Astrocyte (in vitro differentiated cells and primary cell): ENCODE data around the gene CMTR1. TPM values are rescaled to one million over a fixed set of nuclear protein-coding genes. Genes with fewer than 3 reads are reported as not detected.

Source experiments
- DNase-seq: peaks from one replicate; pipeline ENCODE4 v3.0.0-alpha.2; 2010; ENCODE audit warnings: low read depth
- FAIRE-seq: peaks from 2 replicates; lab custom pipeline; 2011; peaks lifted over from hg19 to GRCh38; lab: Jason Lieb, UNC
- H2AFZ ChIP-seq: 2 replicates; pipeline ENCODE4 v1.6.0; 2012; ENCODE audit warnings: low read depth, low read length, inconsistent platforms
- H3K27ac ChIP-seq: 2 replicates; pipeline ENCODE4 v1.5.1; 2011; ENCODE audit warnings: low read depth, low read length, inconsistent platforms
- H3K27me3 ChIP-seq: 2 replicates; pipeline ENCODE4 v1.6.0; 2011; ENCODE audit warnings: low read length, inconsistent platforms; ENCODE audit not compliant: insufficient read depth
- H3K36me3 ChIP-seq: 2 replicates; pipeline ENCODE4 v1.5.1; 2011; ENCODE audit warnings: low read length, inconsistent platforms; ENCODE audit not compliant: insufficient read depth
- H3K4me1 ChIP-seq: 2 replicates; pipeline ENCODE4 v1.5.1; 2011; ENCODE audit warnings: low read length, inconsistent platforms; ENCODE audit not compliant: insufficient read depth
- H3K4me2 ChIP-seq: 2 replicates; pipeline ENCODE4 v1.6.0; 2012; ENCODE audit warnings: low read length, inconsistent platforms
- H3K4me3 ChIP-seq: 2 replicates; pipeline ENCODE4 v1.5.1; 2011; ENCODE audit warnings: low read depth, mild to moderate bottlenecking, low read length, inconsistent platforms; ENCODE audit not compliant: insufficient read depth
- H3K79me2 ChIP-seq: 2 replicates; pipeline ENCODE4 v1.6.0; 2012; ENCODE audit warnings: mild to moderate bottlenecking, low read length, inconsistent platforms; ENCODE audit not compliant: insufficient read depth
- H3K9ac ChIP-seq: 2 replicates; pipeline ENCODE4 v1.6.0; 2012; ENCODE audit warnings: mild to moderate bottlenecking, low read length, inconsistent platforms
- H3K9me3 ChIP-seq: 2 replicates; pipeline ENCODE4 v1.5.1; 2012; ENCODE audit warnings: low read depth, mild to moderate bottlenecking, low read length, inconsistent platforms; ENCODE audit not compliant: insufficient read depth
- H4K20me1 ChIP-seq: 2 replicates; pipeline ENCODE4 v1.6.0; 2012; ENCODE audit warnings: low read length, inconsistent platforms; ENCODE audit not compliant: insufficient read depth
- H3K27ac Mint-ChIP-seq: one replicate; pipeline ENCODE4 v1.8.0; 2021; ENCODE audit warnings: mild to moderate bottlenecking, mixed read lengths; ENCODE audit not compliant: unreplicated experiment
- H3K27me3 Mint-ChIP-seq: one replicate; pipeline ENCODE4 v1.8.0; 2021; ENCODE audit warnings: low read depth, mixed read lengths; ENCODE audit not compliant: unreplicated experiment
- H3K36me3 Mint-ChIP-seq: one replicate; pipeline ENCODE4 v1.8.0; 2021; ENCODE audit warnings: low read depth, mixed read lengths; ENCODE audit not compliant: unreplicated experiment
- H3K4me1 Mint-ChIP-seq: one replicate; pipeline ENCODE4 v1.8.0; 2021; ENCODE audit warnings: low read depth, mixed read lengths; ENCODE audit not compliant: unreplicated experiment
- H3K4me3 Mint-ChIP-seq: one replicate; pipeline ENCODE4 v1.8.0; 2021; ENCODE audit warnings: mild to moderate bottlenecking, moderate library complexity, mixed read lengths; ENCODE audit not compliant: unreplicated experiment
- H3K9me3 Mint-ChIP-seq: one replicate; pipeline ENCODE4 v1.8.0; 2021; ENCODE audit warnings: mild to moderate bottlenecking, mixed read lengths; ENCODE audit not compliant: unreplicated experiment
- CTCF ChIP-seq: IDR thresholded peaks from 2 replicates; pipeline ENCODE4 v1.5.1; 2011; ENCODE audit warnings: low read depth, mild to moderate bottlenecking, inconsistent platforms, low read length, moderate library complexity; ENCODE audit not compliant: insufficient read depth
- EZH2 ChIP-seq: IDR thresholded peaks from 2 replicates; pipeline ENCODE4 v1.6.1; 2012; ENCODE audit warnings: mild to moderate bottlenecking, low read length, inconsistent platforms; ENCODE audit not compliant: insufficient read depth
- total RNA-seq: library from RNA; stranded (reverse); gene quantifications from 2 replicates; pipeline ENCODE4 v1.2.1, GENCODE V29; 2021

Gene CMTR1
- total RNA-seq, 1 donor from 2014 or later = 44.1 TPM

GRCh38 chr6:37483252-37483901, 50.4 kb downstream of the CMTR1 start:
- DNase-seq (no peak), FAIRE-seq (no peak)

GRCh38 chr6:37483917-37484785, 51.1 kb downstream of the CMTR1 start:
- H3K4me3 Mint-ChIP-seq = no peak overlapping the region
- Histone ChIP-seq H3K36me3 (no peaks in the 10 kb centered on the region), H3K4me1 (no peaks in the 10 kb centered on the region), H3K4me3 (no peak overlapping the region), H3K27me3 (no peaks in the 10 kb centered on the region), H3K27ac (no peak overlapping the region), H3K9me3 (no peaks in the 10 kb centered on the region), H3K9ac (no peak overlapping the region), H3K79me2 (no peaks in the 10 kb centered on the region), H4K20me1 (peaks cover 28% of the 10 kb centered on the region), H2AFZ (no peak overlapping the region), H3K4me2 (no peak overlapping the region)
- no peak for DNase-seq
- no peak overlapping the region for H3K27ac Mint-ChIP-seq
- H3K27me3 Mint-ChIP-seq = no peaks in the 10 kb centered on the region
- no peaks in the 10 kb centered on the region for H3K4me1 Mint-ChIP-seq
- H3K36me3 Mint-ChIP-seq = peaks cover 9% of the 10 kb centered on the region
- FAIRE-seq = no peak
- peaks cover 3% of the 10 kb centered on the region for H3K9me3 Mint-ChIP-seq
- TF ChIP-seq CTCF (peak; percentile 46), EZH2 (no peak)

More at GRCh38 chr6:37483252-37483901, 50.4 kb downstream of the CMTR1 start:
- Mint-ChIP-seq H3K27ac (no peak overlapping the region), H3K9me3 (no peaks in the 10 kb centered on the region), H3K4me1 (no peaks in the 10 kb centered on the region), H3K4me3 (no peak overlapping the region), H3K27me3 (no peaks in the 10 kb centered on the region), H3K36me3 (peaks cover 16% of the 10 kb centered on the region)
- Histone ChIP-seq H4K20me1 (peaks cover 24% of the 10 kb centered on the region), H2AFZ (no peak overlapping the region), H3K4me1 (no peaks in the 10 kb centered on the region), H3K9ac (no peak overlapping the region), H3K27me3 (no peaks in the 10 kb centered on the region), H3K9me3 (no peaks in the 10 kb centered on the region), H3K4me3 (no peak overlapping the region), H3K36me3 (peaks cover 5% of the 10 kb centered on the region), H3K27ac (no peak overlapping the region), H3K79me2 (no peaks in the 10 kb centered on the region), H3K4me2 (no peak overlapping the region)
- TF ChIP-seq EZH2 (no peak), CTCF (no peak)
